Stimulated activated CD4-positive, alpha-beta T cell treated with anti-CD3 and anti-CD28 coated beads, Interleukin-15, amount 100 ng/mL, for 24 hours (primary cell): Measurements from ENCODE around the gene FOXO6.

ENCODE experiments used
- DNase-seq: peaks from one replicate; pipeline ENCODE4 v3.0.0-alpha.2; 2020

The FOXO6 gene

GRCh38 chr1:41428738-41429640 lies 67.8 kb downstream of the FOXO6 start:
- no peak for DNase-seq

- no peak for DNase-seq
These were observed 68.4 kb downstream of the FOXO6 start for GRCh38 chr1:41429641-41430035.

- DNase-seq = no peak
These were observed 68.8 kb downstream of the FOXO6 start for GRCh38 chr1:41430069-41430468.

GRCh38 chr1:41430582-41430981 lies 69.3 kb downstream of the FOXO6 start:
- no peak for DNase-seq

GRCh38 chr1:41431490-41432350 lies 70.5 kb downstream of the FOXO6 start:
- no peak for DNase-seq
